NCI-H1048 (cell line): ENCODE results near the gene POLQ.
"Not testable (repeated sequence)": the region's sequence is repeated elsewhere in the genome, so short reads cannot be mapped to it uniquely, and the experiment has no call there.

Experiments
- DNase-seq: peaks from one replicate; lab custom pipeline; 2025; lab: John Stamatoyannopoulos, UW

Gene POLQ

DNA sequence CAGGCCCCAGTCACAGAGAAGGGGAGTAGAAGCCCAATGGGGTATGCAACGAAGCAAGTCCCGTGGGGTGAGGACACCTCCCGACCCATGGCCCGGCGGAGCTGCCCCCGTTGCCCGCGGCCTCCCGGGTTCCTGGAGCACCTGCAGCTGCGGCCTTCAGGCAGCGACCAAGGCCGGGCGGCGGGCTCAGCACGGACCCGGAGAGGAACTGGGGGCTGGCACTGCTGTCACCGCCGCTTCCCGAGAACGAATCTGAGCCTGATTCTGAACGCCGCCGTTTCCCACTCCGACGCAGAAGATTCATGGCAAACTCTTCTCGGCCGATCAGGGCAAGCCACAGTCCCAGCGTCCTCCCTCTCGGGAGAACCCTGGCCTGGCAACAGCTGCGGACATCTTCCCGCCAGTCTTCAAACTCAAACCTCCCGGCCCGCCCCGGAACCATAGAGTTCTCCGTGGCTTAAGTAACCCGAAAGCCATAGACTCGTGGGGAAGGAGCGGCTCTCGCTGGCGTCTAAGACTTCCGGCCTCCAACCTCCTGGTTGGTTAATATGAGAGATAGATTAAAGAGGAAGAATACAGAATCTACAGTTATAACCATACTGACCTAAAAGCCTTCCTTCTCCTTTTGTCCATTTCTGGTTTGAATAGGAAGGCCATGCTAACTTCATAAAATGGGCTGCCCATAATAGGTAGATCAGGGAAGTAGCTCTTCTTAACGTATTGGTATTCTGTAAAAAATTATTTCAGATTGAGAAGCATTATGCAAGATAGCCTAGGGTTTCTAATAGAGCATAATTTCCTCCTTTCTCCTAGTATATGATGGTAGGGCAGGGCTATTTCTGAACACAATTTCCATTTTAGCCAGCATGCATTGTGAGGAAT, at the start of gene POLQ:
Gene POLQ (minus strand): TSS at position 415 of the 882 bp plus-strand sequence. CDS start 111 bp downstream, at position 304.
- peak; percentile 78 for DNase-seq

DNA sequence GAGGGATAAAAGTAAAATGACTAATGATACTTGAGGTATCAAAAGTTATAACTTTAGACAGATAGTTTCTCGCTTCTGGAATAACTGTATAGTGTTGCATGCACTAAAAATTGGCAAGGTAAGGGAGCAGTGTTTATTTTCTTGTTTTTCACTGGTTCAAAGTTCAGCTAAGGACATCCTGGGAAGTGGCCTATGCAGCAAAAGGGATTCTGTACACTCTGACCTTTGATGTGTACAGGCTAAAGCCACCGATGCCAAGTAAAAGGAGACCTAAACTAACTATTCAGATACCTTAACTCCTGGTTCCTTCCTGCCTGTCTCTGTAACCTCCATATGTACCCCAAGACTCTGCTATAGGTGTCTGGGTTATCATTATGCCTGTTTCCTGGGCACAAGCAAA, 49.1 kb upstream of the POLQ start:
- DNase-seq: no peak

DNA sequence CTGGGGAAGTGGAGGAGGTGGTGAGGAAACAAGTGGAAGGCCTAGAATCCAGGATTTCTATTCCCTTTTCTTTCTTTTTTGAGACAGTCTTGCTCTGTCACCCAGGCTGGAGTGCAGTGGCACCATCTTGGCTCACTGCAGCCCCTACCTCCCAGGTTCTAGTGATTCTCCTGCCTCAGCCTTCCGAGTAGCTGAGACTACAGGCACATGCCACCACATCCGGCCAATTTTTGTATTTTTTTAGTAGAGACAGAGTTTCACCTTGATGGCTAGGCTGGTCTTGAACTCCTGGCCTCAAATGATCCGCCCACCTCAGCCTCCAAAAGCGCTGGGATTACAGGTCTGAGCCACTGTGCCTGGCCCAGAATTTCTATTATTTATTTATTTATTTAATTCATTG, 48.0 kb upstream of the POLQ start:
- not testable (repeated sequence) for DNase-seq

DNA sequence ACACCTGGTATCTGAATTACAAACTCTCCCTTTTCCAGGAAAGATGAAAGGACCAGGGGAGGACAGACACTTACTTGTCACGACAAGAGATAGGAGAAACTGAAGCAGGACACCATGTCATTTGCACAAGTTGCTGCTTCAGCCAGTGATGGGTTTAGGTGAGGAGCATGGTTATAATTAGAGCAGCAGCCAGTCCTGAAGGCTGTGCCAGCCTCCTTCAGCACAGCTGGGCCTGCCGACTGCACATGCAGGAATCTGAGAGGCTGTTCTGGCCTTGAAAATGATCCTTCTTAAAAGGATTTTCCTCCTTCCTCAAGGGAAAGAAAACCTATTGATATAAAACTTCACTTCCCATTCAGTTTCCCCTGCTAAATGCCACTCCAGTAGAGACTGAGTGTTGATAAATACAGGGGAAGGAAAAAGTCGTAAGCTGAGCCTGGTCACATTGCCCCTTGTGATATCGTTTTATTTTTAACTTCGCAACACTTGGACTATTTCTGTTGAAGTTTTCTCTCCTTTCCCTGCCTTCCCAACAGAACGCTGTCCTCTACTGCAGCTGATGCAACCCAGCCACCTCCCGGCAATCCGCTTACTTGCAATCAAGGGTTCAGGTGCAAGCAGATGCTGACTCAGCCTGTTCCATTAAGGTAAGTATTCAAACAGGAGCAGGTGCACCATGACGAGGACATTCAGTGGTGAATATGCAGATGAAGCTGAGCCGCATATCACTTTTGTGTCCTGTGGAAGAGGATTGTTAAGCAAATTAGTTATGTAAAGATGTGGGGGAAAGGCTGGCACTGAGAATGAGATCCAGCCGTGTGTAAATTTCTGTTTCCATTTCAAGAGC, 47.3 kb upstream of the POLQ start, which contains the start of gene FBXO40:
Gene FBXO40 (plus strand): TSS at position 524 of the 847 bp plus-strand sequence. CDS start 27,197 bp downstream, outside the sequence.
- DNase-seq: peak; percentile 28

DNA sequence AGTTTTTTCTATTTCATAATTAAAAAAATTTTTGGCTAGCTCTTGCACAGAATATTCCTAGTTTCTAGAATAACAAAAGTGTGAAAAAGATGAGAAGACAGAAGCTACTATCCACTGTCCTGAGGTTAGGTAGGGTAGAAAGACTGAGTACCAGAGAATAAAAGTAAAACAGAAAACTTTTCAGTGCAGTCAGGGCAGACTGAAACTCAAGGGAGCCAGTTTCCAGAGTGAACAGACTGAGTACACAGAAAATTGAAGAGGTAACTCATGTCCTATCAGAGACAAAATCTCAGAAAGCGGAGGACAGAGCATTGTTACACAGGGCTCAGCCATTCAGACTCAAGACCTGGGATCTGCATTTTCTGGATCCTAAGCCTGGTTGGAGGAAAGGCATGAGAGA, 38.6 kb upstream of the POLQ start:
- DNase-seq: no peak

DNA sequence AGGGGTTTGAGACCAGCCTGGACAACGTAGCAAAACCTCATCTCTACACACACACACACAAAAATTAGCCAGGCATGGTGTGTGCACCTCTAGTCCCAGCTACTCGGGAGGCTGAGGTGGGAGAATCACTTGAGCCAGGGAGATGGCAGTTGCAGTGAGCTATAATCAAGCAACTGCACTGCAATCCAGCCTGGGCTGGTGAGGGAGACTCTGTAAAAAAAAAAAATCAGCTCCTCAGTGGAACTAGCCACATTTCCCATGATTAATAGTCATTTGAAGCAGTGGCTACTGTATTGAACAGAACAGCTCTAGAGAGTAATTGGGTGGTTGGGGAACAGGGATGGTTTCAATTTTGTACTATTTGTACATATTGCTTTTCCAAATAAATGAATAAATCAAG, 35.9 kb upstream of the POLQ start:
- DNase-seq: no peak

DNA sequence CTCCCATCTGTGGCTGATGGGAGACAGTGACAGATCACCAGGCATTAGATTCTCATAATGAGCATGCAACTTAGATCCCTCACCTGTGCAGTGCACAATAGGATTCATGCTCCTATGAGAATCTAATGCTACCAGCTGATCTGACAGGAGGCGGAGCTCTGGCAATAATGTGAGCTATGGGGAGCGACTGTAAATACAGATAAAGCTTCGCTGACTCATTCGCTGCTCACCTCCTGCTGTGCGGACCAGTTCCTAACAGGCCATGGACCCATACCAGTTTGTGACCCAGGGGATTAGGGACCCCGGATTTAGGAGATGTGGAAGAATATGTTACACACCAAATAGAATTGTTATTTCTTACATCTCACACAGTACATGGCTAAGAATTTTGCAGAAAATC, 28.7 kb upstream of the POLQ start:
- no peak for DNase-seq

DNA sequence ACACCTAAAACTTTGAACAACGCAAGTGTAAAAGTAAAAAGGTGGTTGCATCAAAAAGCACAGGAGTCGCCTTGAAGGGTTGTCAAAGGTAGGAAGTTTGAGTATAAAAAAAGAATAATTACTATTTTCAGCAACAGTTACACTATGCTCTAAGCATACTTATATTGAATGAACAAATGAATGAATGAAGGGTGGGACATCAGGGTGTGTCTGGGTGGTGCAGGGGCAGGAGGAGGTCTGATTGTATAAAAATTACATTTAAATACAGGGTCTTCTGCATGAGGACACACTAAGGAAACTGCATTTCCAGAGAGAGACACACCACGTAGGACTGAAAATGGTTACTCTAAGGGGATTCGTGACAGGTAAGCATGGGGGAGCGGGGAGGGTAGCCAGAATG, 21.9 kb upstream of the POLQ start, which contains the start of gene ARGFX:
Gene ARGFX (plus strand): TSS at position 301 of the 400 bp plus-strand sequence. CDS start 2,765 bp downstream, outside the sequence.
- no peak for DNase-seq

DNA sequence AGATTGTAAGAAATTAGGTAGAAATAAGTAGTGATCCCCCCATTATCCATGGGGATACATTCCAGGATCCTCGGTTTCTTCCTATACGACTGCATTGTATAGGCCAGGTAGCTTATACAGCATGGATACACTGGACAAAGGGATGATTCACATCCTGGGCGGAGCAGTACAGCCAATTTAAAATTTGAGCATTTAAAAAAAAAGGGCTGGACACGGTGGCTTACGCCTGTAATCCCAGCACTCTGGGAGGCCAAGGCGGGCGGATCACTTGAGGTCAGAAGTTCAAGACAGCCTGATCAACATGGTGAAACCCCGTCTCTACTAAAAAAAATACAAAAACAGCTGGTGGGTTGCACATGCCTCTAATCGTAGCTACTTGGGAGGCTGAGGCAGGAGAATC, 21.0 kb upstream of the POLQ start:
- DNase-seq: no peak

DNA sequence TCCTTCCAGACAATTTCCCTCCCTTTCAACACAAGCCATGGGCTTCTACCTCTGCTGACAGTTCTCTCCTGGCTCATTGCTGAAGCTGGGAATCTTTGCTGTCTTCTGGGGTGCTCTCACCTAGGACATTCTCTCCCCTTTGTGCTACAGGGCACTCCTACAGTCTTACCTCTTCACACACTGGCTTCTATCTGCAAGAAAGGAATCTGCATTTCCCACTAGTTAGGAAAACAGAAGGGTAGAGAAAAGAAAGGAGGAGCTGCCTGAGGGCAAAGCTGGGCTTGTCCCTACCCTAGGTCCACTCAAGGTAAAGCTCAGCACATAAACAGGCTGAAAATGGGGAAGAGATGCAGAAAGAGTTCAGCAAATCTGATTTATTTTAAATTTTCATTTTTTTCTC, 16.4 kb upstream of the POLQ start:
- no peak for DNase-seq

DNA sequence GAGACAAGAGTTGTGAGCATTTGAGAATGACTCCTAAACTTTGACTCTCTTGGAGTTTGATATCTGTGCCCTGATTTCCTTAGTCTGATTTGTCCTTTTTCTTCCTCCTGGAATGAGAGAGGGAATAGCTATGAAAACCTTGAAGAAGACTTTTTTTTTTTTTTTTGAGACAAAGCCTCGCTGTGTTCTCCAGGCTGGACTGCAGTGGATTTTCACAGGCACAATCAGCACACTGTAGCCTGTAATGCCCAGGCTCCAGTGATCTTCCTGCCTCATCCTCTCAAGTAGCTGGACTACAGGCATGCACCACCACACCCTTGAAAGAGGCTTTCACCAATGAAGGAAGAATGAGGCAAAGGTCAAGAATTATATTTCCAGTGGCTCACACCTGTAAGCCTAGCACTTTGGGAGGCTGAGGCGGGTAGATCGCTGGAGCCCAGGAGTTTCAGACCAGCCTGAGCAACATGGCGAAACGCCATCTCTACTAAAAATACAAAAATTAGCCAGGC, 11.7 kb upstream of the POLQ start:
- no peak for DNase-seq

DNA sequence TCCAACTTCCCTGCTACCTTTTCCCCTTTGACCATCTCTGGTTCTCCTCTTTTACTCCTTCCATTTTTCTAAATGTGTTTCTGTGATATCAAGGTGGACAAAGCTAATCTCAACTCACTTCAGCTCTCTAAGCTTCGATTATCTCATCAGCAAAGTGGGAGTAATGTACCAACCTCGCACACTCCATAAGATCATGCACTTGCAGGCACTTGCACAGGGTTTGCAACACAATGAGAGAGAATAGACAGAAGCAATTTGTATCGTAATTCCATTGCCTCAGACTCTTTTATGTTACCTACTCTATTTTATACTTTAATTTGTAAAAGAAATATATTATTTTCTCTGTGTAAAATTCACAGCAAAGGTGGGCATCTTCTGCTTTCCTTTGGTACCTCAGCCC, 7.0 kb upstream of the POLQ start:
- DNase-seq: no peak

DNA sequence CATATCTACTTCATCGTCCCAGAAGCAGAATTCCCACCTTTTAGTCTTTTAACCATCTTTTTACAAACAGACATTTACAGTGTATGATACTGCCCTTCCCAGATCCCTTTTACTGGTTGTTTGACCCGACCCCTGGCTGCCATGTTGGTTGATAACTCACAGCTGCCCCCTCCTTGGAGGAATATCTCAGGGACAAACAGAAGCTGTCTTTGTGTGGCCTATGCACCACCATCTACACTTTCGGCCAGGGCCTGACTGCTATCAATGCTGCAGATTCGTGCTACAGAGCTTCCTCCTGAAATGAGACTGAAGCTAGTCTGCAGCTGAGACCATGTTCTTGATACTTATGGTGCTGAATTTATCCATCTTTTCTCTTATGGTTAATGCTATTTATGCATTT, 6.6 kb upstream of the POLQ start:
- no peak for DNase-seq

DNA sequence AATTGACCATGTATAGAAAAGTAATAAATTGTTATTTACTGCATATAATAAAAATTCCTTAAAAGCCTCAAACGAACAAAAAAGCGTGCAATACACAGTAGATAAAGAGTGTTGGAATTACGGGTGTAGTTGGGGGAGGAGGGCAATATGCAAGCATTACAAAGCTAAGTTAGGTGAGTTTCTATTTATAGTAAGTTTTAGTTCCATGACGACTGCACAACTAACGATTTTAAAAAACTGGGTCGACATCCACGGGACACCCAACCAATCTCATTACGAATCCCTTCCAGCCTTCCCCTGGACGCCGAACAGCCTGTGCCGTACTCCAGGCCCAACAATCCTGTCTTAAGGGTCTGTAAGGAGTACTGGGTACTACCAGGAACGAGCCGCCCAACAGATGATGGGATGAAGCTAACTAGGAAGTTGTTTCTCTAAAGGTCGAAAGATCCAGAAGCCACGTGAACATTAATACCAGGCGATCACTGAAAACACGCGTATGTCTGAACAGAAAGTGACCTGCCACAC, 677 bp downstream of the POLQ start:
- DNase-seq: no peak

DNA sequence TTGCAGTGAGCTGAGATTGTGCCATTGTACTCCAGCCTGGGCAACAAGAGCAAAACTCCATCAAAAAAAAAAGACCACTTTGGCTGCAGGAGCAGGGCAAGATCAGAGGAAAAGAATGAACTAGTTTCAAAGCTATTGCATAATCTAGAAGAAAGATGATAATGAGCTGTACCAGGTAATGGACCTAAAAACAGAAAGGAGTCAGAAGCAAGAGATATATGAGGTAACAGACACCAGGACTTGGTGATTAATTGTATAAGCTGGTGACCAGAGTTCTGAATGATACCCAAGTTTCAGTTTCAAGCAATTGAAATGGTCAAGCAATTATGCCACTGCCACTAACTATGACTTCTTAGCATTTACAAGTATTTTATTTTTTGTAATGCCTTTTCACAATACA, 2.9 kb downstream of the POLQ start:
- no peak for DNase-seq

DNA sequence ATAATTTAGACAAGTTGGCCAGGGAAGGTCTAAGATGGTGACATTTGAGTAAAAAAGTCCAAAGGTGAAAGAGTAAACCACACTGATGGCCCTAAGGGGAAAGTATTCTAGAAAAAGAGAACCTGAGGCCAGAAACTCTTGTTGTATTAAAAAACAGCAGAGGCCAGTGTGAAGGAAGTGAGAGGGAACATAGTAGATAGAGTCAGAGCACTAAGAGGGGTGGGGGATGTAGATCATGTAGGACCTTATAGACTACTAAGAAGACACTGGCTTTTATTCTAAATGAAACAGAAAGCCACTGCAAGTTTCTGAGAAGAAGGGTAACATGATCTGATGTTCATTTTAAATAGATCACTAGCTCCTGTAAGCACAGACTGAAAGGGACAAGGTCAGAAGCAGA, 14.5 kb downstream of the POLQ start:
- DNase-seq: no peak

DNA sequence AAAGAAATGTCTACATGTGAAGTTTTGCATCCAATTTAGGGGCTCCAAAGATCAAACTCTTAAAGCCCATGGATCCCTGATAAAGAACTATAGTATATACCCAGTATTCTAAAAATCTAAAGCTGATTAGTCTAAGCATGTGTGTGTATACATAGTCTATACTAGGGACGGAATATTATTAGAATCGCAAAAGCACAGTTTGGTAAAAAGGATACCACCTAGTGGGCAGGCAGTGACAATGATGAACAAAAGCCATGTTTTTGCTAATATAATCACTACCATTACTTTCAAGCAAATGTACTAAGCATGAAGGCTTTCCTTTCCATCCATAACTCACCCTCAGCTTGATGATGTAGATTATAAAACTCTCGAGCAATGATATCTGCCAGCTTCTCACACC, 16.5 kb downstream of the POLQ start:
- DNase-seq: no peak

DNA sequence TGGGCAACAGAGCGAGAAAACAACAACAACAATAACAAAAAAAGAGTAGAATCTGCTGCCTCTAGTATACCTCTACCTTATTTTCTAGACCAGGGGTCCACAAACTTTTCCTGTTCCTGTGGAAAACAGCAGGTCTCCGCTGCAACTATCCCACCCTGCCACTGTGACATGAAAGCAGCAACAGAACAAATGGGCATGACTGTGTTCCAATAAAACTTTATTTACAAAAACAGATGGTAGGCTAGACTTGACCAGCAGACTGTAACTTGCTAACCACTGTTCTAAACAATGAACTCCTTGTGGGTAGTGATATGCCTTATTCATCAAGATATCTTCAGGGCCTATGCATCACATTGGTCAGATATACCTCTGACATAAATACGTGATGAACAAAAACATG, 25.3 kb downstream of the POLQ start:
- DNase-seq: no peak

DNA sequence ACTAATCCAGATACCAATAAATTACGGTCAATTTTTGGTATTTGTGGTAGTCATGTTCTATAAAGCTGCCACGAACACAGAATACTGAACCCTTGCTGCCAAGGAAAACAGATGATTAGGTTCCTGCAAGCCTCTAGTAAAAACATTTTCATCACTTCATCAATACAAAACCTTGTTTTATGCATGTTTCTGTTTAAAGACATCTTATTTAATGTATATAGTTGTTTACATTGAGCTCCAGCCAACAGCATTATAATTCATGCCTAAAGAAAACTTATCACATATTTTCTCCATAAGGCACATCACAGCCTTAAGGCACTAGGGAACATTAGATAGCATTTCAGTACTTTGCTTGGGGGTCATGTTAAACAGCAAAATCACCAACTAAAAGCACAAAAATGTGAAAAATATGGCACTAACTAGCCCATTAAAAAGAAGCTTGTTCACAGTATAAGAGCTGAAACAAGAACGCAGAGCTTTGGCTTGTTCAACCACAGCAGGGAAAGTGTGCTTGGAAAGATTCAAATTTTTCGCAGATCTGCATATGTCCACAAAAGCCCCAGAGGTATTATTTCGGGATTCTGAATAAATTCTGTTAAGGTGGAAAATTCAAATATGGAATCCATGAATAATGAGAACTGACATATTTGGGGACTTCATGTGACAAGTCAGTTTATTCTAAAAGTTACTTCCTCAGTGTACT, 27.7 kb downstream of the POLQ start:
- DNase-seq: no peak

DNA sequence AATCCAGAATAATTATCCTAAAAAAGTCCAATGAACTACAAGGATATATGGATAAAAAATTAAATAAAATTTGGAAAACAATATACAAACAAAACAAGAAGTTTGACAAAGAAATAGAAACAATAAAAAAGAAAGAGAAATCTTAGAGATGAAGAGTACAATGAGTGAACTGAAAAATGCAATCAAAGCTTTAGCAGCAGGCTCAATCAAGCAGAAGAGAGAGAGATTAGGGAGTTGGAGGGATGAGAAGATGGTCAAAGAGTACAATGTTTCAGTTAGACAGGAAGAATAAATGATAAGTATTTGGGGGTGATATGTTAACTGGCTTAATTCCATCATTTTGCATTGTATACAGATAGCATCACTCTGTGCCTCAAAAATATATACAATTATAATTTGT, 29.9 kb downstream of the POLQ start:
- no peak for DNase-seq

DNA sequence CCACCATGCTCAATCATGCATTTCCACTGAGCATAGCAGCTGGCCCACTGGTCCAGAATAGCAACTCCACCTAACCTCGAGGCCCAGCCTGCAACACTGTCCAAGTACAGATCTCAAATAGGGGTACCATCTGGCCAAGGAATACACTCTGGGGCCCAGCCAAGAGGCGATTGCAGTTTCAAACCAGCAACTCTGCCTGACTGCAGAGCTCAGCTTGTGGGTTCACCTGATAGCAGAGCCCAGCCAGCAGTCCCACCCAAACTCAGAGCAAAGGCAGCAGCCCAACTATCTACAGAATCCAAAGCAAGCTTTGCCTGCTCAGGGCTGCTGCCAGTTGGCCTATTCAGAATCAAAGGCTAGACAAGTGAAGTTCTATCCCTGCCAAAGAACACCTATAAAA, 30.5 kb downstream of the POLQ start:
- no peak for DNase-seq

DNA sequence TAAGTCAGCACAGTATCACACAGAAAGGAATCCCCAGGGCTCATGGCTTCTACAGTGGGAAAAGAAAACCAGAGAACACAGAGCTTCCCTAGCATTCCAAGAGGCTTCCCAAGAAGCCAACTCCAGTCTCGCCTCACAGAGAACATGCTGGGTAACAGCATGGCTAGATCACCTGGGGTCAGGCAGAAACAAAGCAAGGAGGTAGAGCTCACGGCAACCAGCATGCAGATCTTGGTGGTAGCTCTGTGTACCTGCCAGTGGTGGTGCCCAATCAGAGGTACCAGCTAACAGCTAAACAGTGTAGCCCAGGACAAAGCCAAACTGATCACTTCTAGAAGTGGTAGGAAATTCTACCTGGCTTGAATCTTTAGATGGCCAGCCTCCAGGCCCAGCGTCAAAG, 31.3 kb downstream of the POLQ start:
- no peak for DNase-seq
